ENCODE data around the gene SAMM50.

SAMM50 gene

DNA sequence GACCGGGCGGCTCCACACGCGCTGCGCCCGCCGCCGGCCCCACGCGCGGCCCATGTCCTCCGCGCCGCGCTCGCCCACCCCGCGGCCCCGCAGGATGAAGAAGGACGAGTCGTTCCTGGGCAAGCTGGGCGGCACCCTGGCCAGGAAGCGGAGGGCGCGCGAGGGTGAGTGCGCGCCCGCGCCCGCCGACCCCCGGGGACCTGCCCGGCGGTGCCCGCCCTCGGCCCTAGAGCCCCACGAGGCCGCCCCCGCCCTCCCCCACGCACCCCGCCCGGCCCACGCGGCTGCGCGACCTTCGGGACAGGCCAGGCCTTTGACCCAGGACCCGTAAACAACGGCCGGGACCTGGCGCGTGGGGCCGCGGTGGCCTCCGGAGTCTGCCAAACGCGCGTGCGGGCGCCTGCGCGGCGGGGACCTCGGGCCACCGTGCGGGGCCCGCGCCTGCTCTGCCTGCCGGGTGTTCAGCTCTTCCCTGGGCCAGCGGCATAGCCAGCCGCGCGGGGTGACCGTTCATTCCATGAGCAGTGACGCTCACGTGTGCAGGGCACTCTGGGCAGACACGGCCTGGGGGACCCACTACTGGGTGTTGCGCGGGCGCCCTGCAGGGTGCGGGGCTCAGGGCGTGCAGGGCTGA is 69.2 kb downstream of the SAMM50 start, which contains the start of gene PARVB:
Gene PARVB (plus strand): TSS at position 15 of the 634 bp plus-strand sequence. CDS start 38 bp downstream, at position 53.
- Histone ChIP-seq H3K36me3 (ENCODE audit: low read depth) (no peaks in the 10 kb centered on the region), H3K27ac (ENCODE audit: poor library complexity, severe bottlenecking) (peak within 1 kb of the TSS; percentile 13), H3K27me3 (ENCODE audit: insufficient read depth, poor library complexity, severe bottlenecking) (no peaks in the 10 kb centered on the region), H3K4me3 (ENCODE audit: severe bottlenecking) (peak within 1 kb of the TSS; percentile 37), H3K9me3 (ENCODE audit: severe bottlenecking) (no peaks in the 10 kb centered on the region), H3K4me1 (ENCODE audit: insufficient read depth, poor library complexity, severe bottlenecking) (peaks cover 10% of the 10 kb centered on the region)
- TF ChIP-seq, protein P1, sequence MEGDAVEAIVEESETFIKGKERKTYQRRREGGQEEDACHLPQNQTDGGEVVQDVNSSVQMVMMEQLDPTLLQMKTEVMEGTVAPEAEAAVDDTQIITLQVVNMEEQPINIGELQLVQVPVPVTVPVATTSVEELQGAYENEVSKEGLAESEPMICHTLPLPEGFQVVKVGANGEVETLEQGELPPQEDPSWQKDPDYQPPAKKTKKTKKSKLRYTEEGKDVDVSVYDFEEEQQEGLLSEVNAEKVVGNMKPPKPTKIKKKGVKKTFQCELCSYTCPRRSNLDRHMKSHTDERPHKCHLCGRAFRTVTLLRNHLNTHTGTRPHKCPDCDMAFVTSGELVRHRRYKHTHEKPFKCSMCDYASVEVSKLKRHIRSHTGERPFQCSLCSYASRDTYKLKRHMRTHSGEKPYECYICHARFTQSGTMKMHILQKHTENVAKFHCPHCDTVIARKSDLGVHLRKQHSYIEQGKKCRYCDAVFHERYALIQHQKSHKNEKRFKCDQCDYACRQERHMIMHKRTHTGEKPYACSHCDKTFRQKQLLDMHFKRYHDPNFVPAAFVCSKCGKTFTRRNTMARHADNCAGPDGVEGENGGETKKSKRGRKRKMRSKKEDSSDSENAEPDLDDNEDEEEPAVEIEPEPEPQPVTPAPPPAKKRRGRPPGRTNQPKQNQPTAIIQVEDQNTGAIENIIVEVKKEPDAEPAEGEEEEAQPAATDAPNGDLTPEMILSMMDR (IDR thresholded peaks at IDR 0.05; ENCODE audit: poor library complexity, severe bottlenecking), result no peak
- DNase-seq (ENCODE audit: low spot score) (no peak), ATAC-seq (ENCODE audit: low read depth) (peak; percentile 32; the same call in 2 of the 3 replicates)

DNA sequence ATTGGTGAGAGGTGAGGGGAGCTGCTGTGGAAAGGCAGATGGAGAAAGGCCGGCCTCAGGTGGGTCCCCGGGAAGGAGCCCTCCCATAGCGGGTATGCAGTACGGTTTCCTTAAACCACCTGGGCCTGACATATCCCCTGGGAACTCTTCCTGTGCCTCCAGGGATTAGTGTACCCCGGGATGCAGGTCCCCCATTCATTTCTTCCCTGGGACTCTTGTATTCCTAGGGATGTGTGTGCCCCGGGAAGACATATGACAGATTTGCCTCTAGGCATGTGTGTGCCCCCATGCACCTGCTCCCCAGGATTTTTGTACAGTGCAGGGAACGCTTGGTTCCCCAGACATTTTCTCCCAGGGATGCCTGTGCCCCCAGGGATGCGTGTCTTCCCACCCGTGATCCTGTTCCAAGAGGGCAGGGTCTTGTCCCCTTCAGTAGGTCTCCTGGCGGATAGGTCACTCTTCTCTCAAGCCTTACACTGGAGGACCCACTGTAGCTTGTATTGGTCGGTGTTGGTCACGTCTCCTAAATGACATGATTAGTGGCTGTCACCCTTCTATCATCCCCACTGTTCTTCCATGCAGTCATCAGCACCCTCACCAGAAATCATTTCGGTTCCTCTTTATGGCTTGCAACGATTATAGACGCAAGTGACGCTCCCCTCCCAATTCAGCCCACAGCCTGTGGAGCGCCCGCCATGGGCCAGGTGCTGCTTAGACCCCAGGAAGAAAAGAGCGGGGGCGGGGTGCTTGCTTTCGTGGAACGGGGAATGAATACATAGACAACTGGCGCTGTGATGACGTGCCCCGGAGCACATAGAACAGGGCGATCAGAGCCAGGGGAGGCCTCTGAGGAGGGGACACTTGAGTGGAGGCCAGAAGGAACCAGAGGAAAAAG is 70.2 kb downstream of the SAMM50 start:
- Histone ChIP-seq H3K27me3 (ENCODE audit: insufficient read depth, poor library complexity, severe bottlenecking) (no peaks in the 10 kb centered on the region), H3K9me3 (ENCODE audit: severe bottlenecking) (no peaks in the 10 kb centered on the region), H3K4me1 (ENCODE audit: insufficient read depth, poor library complexity, severe bottlenecking) (peaks cover 10% of the 10 kb centered on the region), H3K36me3 (ENCODE audit: low read depth) (no peaks in the 10 kb centered on the region), H3K27ac (ENCODE audit: poor library complexity, severe bottlenecking) (no peak overlapping the region), H3K4me3 (ENCODE audit: severe bottlenecking) (peak overlapping the region; percentile 37)
- DNase-seq (ENCODE audit: low spot score) (no peak), ATAC-seq (ENCODE audit: low read depth) (no peak)
- TF ChIP-seq, protein P1 (IDR thresholded peaks at IDR 0.05; ENCODE audit: poor library complexity, severe bottlenecking), result no peak

DNA sequence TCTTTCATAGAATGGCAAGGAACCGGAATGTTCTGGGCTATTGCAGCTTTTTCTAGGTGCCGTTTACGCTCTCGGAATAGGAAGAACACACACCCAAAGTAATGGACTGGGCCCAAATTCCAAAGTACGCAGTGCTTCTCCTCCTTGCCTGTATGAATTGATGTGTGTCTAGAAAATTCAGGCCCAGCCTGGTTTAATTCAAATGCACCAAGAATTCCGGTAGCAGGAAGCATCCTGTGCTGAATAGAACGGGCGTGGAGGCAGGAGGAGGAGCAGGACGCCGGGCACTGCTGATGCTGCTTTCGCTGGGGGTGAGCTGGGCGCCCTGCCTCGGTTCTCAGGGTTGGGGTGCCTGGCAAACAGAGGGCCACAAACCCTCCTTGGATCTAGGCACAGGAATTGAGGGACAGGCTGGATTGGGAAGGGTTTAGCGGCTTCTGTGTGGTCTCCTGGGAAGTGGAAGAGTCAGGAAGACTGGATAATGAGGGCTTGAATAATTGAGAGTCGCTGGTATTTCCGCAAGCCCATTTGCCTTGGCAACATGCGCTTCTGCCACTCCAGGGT is 70.9 kb downstream of the SAMM50 start:
- ATAC-seq (ENCODE audit: low read depth) (no peak), DNase-seq (ENCODE audit: low spot score) (no peak)
- H3K9me3 ChIP-seq (ENCODE audit: severe bottlenecking), result no peaks in the 10 kb centered on the region
- H3K27me3 ChIP-seq (ENCODE audit: insufficient read depth, poor library complexity, severe bottlenecking), result no peaks in the 10 kb centered on the region
- no peak overlapping the region for H3K4me3 ChIP-seq (ENCODE audit: severe bottlenecking)
- TF ChIP-seq, protein P1 (IDR thresholded peaks at IDR 0.05; ENCODE audit: poor library complexity, severe bottlenecking), result no peak
- peaks cover 8% of the 10 kb centered on the region for H3K4me1 ChIP-seq (ENCODE audit: insufficient read depth, poor library complexity, severe bottlenecking)
- no peaks in the 10 kb centered on the region for H3K36me3 ChIP-seq (ENCODE audit: low read depth)
- H3K27ac ChIP-seq (ENCODE audit: poor library complexity, severe bottlenecking), result no peak overlapping the region

DNA sequence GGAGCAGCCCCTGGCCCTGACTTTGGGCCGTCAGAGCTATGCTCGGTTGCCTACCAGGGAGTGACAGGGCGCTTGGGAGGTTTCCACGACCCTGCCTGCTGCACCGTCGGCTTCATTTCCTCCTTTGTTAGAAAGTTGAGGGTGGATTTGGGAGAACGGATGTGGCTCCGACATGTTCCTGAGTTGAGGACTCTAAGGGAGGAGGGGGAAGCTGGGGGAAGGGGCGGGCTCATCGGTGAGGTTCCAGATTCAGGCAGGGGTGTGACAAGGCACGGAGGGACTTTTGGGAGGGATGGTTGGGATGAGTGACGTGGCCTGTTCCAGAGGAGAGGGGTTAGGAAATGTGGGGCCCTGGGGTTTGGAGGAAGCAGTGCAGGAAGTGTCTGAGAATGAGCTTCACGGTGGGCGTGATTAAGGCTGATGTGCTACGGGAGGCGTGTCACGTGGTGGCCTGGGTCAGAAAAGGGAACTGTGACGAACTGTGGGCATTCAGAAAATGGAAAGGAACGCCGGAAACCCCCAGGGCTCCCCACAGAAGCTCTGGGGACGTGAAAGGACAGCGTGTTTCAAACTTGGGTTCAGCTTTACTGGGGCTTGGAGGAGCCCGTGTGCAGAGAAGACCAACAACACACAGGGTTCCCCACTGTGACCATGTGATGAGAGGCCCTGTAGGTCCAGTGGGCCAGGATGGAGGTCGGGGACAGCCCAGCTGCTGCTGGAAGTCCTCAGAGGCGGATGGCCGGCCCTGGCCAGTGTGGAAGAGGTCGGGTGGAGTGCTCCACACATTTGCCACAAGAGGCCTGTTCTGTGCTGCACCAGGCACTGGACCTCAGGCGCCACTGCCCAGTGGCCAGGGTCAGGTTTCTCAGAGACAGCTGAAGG is 71.6 kb downstream of the SAMM50 start:
- Histone ChIP-seq H3K9me3 (ENCODE audit: severe bottlenecking) (no peaks in the 10 kb centered on the region), H3K4me3 (ENCODE audit: severe bottlenecking) (no peak overlapping the region), H3K27ac (ENCODE audit: poor library complexity, severe bottlenecking) (no peak overlapping the region), H3K36me3 (ENCODE audit: low read depth) (no peaks in the 10 kb centered on the region), H3K4me1 (ENCODE audit: insufficient read depth, poor library complexity, severe bottlenecking) (peaks cover under 1% of the 10 kb centered on the region), H3K27me3 (ENCODE audit: insufficient read depth, poor library complexity, severe bottlenecking) (no peaks in the 10 kb centered on the region)
- ATAC-seq (ENCODE audit: low read depth) (no peak), DNase-seq (ENCODE audit: low spot score) (no peak)
- TF ChIP-seq, protein P1 (IDR thresholded peaks at IDR 0.05; ENCODE audit: poor library complexity, severe bottlenecking), result no peak
